Measurements from ENCODE around the gene ABCG4. TPM values are rescaled to one million over a fixed set of nuclear protein-coding genes. Genes with fewer than 3 reads are reported as not detected.

Gene ABCG4
- total and polyA plus RNA-seq, 2 donors (not counting 1 experiment from before 2014, with no cell fraction given): not detected

DNA sequence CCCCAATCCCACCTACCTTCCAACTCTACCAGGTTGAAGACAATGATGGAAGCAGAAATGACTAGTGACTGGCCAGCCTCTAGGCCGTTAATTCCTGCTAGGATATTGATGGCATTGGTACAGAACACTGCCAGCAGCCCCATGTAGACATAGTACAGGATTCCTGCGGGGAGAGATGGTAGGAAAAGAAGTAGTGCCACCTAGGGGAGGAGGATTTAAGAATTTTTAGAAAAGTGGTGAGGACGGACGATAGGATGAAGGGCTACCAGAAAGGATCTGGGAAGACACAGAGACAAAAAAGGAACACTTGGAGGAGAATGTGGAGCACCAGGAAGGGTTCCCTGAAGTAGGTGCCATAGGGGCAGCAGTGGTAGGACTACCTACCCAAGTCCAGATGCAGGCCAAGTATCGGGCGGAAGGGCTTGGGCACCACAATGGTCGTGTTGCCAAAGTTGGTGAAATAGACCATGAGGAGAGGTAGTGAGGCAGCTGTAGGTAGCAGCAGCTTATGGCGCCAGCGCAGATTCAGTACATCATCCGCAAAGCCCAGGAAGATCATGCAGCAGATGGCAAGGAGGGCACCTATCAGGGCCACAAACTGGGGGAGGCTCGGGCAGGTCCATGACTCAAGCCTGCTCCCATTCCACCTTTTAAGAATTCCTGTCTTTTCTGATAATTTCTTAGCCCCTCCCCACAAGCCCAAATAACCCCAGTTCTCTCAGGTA, 48.4 kb upstream of the ABCG4 start:
- DNase-seq: no peak
- ATAC-seq (ENCODE audit: low read depth): no peak
- Histone ChIP-seq H3K36me3 (replicated peaks in 1 of 2; ENCODE audit: control extremely low read depth in 1 of 2, control insufficient read depth in 1 of 2, extremely low read depth in 1 of 2, insufficient read depth in 2 of 2, low read length in 1 of 2) (peaks cover 8 to 21% of the 10 kb centered on the region in 2 experiments), H3K9me3 (ENCODE audit: control extremely low read depth in 1 of 3, control insufficient read depth in 2 of 3, insufficient read depth in 1 of 3, low read length in 2 of 3) (no peaks in the 10 kb centered on the region), H3K27me3 (replicated peaks in 1 of 4; ENCODE audit: control extremely low read depth in 1 of 4, control insufficient read depth in 3 of 4, insufficient read depth in 4 of 4, low read length in 3 of 4) (no peaks in the 10 kb centered on the region), H3K27ac (ENCODE audit: low read length in 2 of 2) (no peak overlapping the region), H3K4me1 (ENCODE audit: control insufficient read depth in 2 of 2, insufficient read depth in 2 of 2, low read length in 2 of 2) (peaks cover 28 to 43% of the 10 kb centered on the region in 2 donors), H2AFZ (ENCODE audit: insufficient read depth, low read depth, low read length, poor library complexity, severe bottlenecking) (no peak overlapping the region), H3K79me2 (ENCODE audit: control insufficient read depth, insufficient read depth, low read length) (peaks cover 18% of the 10 kb centered on the region), H3K4me2 (replicated peaks; ENCODE audit: low read depth, low read length, poor library complexity, severe bottlenecking) (peak overlapping the region; percentile 88), H3K4me3 (ENCODE audit: control extremely low read depth in 1 of 5, extremely low read depth in 1 of 5, insufficient read depth in 1 of 5, low read depth in 2 of 5, low read length in 4 of 5) (peak overlapping the region in 3 of 5 experiments; percentile 75 to 96 (median 82)), H4K20me1 (ENCODE audit: control insufficient read depth, insufficient read depth, low read length, poor library complexity, severe bottlenecking) (peaks cover 11% of the 10 kb centered on the region), H3K9ac (ENCODE audit: low read length) (peak overlapping the region; percentile 86)
- intact Hi-C loops (cut with micrococcal nuclease): no loop called here
- Mint-ChIP-seq H3K27ac (peak overlapping the region; percentile 98), H3K4me1 (peaks cover 61% of the 10 kb centered on the region), H3K4me3 (peak overlapping the region; percentile 93), H3K9me3 (ENCODE audit: insufficient read depth) (no peaks in the 10 kb centered on the region), H3K27me3 (no peaks in the 10 kb centered on the region)
- POLR2A ChIA-PET: interaction anchor here (0.5 kb wide), 1 partner anchor 87 kb away, joined by 3 read pairs; no protein-coding TSS in a partner anchor
- WGBS (ENCODE audit: insufficient coverage): 58% methylated on average over 7 of the region's 11 CpGs
- CTCF ChIA-PET: interaction anchor here (0.7 to 1.5 kb wide), 2 partner anchors 20 to 85 kb away, joined by 3 to 6 read pairs; partner anchors contain the start of gene HINFP
- TF ChIP-seq EZH2 (IDR thresholded peaks at IDR 0.05; ENCODE audit: borderline replicate concordance, insufficient read depth, low read depth, low read length, poor library complexity, severe bottlenecking): no peak
- TF ChIP-seq, protein P1, sequence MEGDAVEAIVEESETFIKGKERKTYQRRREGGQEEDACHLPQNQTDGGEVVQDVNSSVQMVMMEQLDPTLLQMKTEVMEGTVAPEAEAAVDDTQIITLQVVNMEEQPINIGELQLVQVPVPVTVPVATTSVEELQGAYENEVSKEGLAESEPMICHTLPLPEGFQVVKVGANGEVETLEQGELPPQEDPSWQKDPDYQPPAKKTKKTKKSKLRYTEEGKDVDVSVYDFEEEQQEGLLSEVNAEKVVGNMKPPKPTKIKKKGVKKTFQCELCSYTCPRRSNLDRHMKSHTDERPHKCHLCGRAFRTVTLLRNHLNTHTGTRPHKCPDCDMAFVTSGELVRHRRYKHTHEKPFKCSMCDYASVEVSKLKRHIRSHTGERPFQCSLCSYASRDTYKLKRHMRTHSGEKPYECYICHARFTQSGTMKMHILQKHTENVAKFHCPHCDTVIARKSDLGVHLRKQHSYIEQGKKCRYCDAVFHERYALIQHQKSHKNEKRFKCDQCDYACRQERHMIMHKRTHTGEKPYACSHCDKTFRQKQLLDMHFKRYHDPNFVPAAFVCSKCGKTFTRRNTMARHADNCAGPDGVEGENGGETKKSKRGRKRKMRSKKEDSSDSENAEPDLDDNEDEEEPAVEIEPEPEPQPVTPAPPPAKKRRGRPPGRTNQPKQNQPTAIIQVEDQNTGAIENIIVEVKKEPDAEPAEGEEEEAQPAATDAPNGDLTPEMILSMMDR (IDR thresholded peaks at IDR 0.05): no peak
